Smooth muscle cell (in vitro differentiated cells): Measurements from ENCODE around the gene KRTAP3-2. TPM values are rescaled to one million over a fixed set of nuclear protein-coding genes. Genes with fewer than 3 reads are reported as not detected.

Experiments
- DNase-seq: peaks from one replicate; lab custom pipeline; 2025; ENCODE audit not compliant: unreplicated experiment; lab: John Stamatoyannopoulos, UW
- H2AFZ ChIP-seq: fragments of 200-600 bp; sonication (generic); 2 replicates; pipeline ENCODE4 v1.6.0; 2016; ENCODE audit warnings: antibody characterized with exemption, low read depth, mild to moderate bottlenecking
- H3F3A ChIP-seq: fragments of 200-600 bp; sonication (generic); 2 replicates; pipeline ENCODE4 v1.6.0; 2017; ENCODE audit warnings: antibody characterized with exemption, low read depth
- H3K27ac ChIP-seq: fragments of 200-600 bp; sonication (generic); 2 replicates; pipeline ENCODE4 v1.5.1; 2016; ENCODE audit warnings: low read depth, mild to moderate bottlenecking
- H3K27me3 ChIP-seq: fragments of 200-600 bp; sonication (generic); 2 replicates; pipeline ENCODE4 v1.6.1; 2016; ENCODE audit warnings: low read depth, mild to moderate bottlenecking
- H3K36me3 ChIP-seq: fragments of 200-600 bp; sonication (generic); 2 replicates; pipeline ENCODE4 v1.5.1; 2016; ENCODE audit warnings: low read depth
- H3K4me1 ChIP-seq: fragments of 200-600 bp; sonication (generic); 2 replicates; pipeline ENCODE4 v1.5.1; 2016; ENCODE audit warnings: low read depth
- H3K4me2 ChIP-seq: fragments of 200-600 bp; sonication (generic); 2 replicates; pipeline ENCODE4 v1.6.0; 2016; ENCODE audit warnings: mild to moderate bottlenecking
- H3K4me3 ChIP-seq: fragments of 200-600 bp; sonication (generic); 2 replicates; pipeline ENCODE4 v1.5.1; 2016; ENCODE audit warnings: mild to moderate bottlenecking
- H3K79me2 ChIP-seq: fragments of 200-600 bp; sonication (generic); 2 replicates; pipeline ENCODE4 v1.6.0; 2016; ENCODE audit warnings: low read depth, mild to moderate bottlenecking
- H3K9ac ChIP-seq: fragments of 200-600 bp; sonication (generic); 2 replicates; pipeline ENCODE4 v1.6.0; 2016; ENCODE audit warnings: low read depth
- H3K9me3 ChIP-seq: fragments of 200-600 bp; sonication (generic); replicated peaks from 2 replicates; pipeline ENCODE4 v1.5.1; 2016; ENCODE audit warnings: low read depth
- H4K20me1 ChIP-seq: fragments of 200-600 bp; sonication (generic); 2 replicates; pipeline ENCODE4 v1.6.0; 2016; ENCODE audit warnings: low read depth
- WGBS: methylation state at CpG from one replicate; pipeline ENCODE4 v1.1.7; 2016; ENCODE audit warnings: low lambda C conversion rate; 5-methylcytosine and 5-hydroxymethylcytosine counted together
- polyA plus RNA-seq: library from polyadenylated mRNA; unstranded; fragments of >200 nt; fragmentation: Nextera tagmentation; extraction: Ambion mirVana; gene quantifications from 2 replicates; pipeline ENCODE4 v1.2.1, GENCODE V29; 2016
- small RNA-seq: library from RNA; depleted of rRNA; stranded (forward); fragments of <200 nt; gene quantifications from one replicate; pipeline ENCODE3, GENCODE V24; 2014
- total RNA-seq: library from RNA; depleted of rRNA; stranded (reverse); fragments of >200 nt; gene quantifications from 2 replicates; pipeline ENCODE4 v1.2.3, GENCODE V29; 2014
- TF ChIP-seq, protein P1 (sequence below): fragments of 200-600 bp; sonication (generic); IDR thresholded peaks from 2 replicates; pipeline ENCODE4 v1.5.1; 2017; ENCODE audit warnings: borderline replicate concordance, mild to moderate bottlenecking, antibody characterized with exemption; ENCODE audit not compliant: insufficient read depth, poor library complexity, severe bottlenecking

The KRTAP3-2 gene
- total and polyA plus RNA-seq, 2 experiments from 2014 or later: not detected

DNA sequence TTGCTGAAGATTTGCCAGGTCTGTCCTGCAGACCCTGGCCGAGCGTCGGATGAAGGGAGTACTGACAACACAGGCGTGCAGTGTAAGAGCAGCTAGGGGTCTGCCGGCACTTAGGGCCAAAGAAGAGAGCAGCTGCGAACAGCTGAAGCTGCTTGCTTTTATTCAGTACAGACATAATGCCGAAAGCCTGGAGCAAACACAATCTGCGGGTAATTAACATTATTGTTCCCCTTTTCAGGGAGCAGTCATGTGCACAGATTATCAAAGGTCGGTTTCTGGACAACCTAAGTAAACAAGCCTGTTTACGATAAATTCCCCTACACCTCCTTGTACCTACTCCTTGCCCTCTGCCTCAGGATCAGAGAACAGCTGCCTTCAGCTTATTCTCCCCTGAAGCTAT lies 50.3 kb downstream of the KRTAP3-2 start:
- no peak overlapping the region for H3K4me2 ChIP-seq
- H3F3A ChIP-seq: peaks cover 5% of the 10 kb centered on the region
- H3K9ac ChIP-seq: no peak overlapping the region
- H3K4me3 ChIP-seq: no peak overlapping the region
- WGBS: 63% methylated on average over 10 of the region's 10 CpGs
- no peaks in the 10 kb centered on the region for H3K79me2 ChIP-seq
- H3K4me1 ChIP-seq: peaks cover 7% of the 10 kb centered on the region
- no peak overlapping the region for H2AFZ ChIP-seq
- no peak for DNase-seq
- no peaks in the 10 kb centered on the region for H3K27me3 ChIP-seq
- no peaks in the 10 kb centered on the region for H3K36me3 ChIP-seq
- no peaks in the 10 kb centered on the region for H3K9me3 ChIP-seq
- TF ChIP-seq, protein P1, sequence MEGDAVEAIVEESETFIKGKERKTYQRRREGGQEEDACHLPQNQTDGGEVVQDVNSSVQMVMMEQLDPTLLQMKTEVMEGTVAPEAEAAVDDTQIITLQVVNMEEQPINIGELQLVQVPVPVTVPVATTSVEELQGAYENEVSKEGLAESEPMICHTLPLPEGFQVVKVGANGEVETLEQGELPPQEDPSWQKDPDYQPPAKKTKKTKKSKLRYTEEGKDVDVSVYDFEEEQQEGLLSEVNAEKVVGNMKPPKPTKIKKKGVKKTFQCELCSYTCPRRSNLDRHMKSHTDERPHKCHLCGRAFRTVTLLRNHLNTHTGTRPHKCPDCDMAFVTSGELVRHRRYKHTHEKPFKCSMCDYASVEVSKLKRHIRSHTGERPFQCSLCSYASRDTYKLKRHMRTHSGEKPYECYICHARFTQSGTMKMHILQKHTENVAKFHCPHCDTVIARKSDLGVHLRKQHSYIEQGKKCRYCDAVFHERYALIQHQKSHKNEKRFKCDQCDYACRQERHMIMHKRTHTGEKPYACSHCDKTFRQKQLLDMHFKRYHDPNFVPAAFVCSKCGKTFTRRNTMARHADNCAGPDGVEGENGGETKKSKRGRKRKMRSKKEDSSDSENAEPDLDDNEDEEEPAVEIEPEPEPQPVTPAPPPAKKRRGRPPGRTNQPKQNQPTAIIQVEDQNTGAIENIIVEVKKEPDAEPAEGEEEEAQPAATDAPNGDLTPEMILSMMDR: no peak
- H3K27ac ChIP-seq: no peak overlapping the region
- no peaks in the 10 kb centered on the region for H4K20me1 ChIP-seq

Small RNA genes lying within 50 kb of the gene (small RNA-seq; reads per million reads assigned to genes)
- gene KRTAP3-4P: not detected

Other genes starting within 250 kb of the KRTAP3-2 start
Only the 30 nearest of the 37 such genes appear.
- gene KRT28, start 199.9 kb downstream of the KRTAP3-2 start, total RNA-seq: not detected in 2 replicates
- gene KRT28, start 199.9 kb downstream of the KRTAP3-2 start, polyA plus RNA-seq: not detected in 2 replicates
- 29.0 and 48.0 TPM in 2 replicates for gene KRT10, start 177.3 kb downstream of the KRTAP3-2 start, total RNA-seq
- 186 and 189 TPM in 2 replicates for gene KRT10, start 177.3 kb downstream of the KRTAP3-2 start, polyA plus RNA-seq
- not detected in 2 replicates for gene KRT12, start 132.7 kb downstream of the KRTAP3-2 start, total RNA-seq
- not detected in 2 replicates for gene KRT12, start 132.7 kb downstream of the KRTAP3-2 start, polyA plus RNA-seq
- not detected in 2 replicates for gene KRT20, start 114.7 kb downstream of the KRTAP3-2 start, total RNA-seq
- not detected in 2 replicates for gene KRT20, start 114.7 kb downstream of the KRTAP3-2 start, polyA plus RNA-seq
- gene KRT23, start 62.3 kb downstream of the KRTAP3-2 start, total RNA-seq: 39.7 and 46.3 TPM in 2 replicates
- gene KRT23, start 62.3 kb downstream of the KRTAP3-2 start, polyA plus RNA-seq: 4.5 and 14.4 TPM in 2 replicates
- gene KRT39, start 33.0 kb downstream of the KRTAP3-2 start, total RNA-seq: not detected in 2 replicates
- not detected in 2 replicates for gene KRT39, start 33.0 kb downstream of the KRTAP3-2 start, polyA plus RNA-seq
- gene KRT40, start 15.6 kb downstream of the KRTAP3-2 start, total RNA-seq: not detected in 2 replicates
- gene KRT40, start 15.6 kb downstream of the KRTAP3-2 start, polyA plus RNA-seq: not detected in 2 replicates
- gene KRTAP3-3, start 5.7 kb downstream of the KRTAP3-2 start, total RNA-seq: not detected in 2 replicates
- gene KRTAP3-3, start 5.7 kb downstream of the KRTAP3-2 start, polyA plus RNA-seq: not detected in 2 replicates
- gene KRTAP3-1, start 9.2 kb upstream of the KRTAP3-2 start, total RNA-seq: 0.49 and 1.5 TPM in 2 replicates
- 0.29 and 1.8 TPM in 2 replicates for gene KRTAP3-1, start 9.2 kb upstream of the KRTAP3-2 start, polyA plus RNA-seq
- 3.0 TPM in 1 of 2 replicates, not detected in the other for gene KRTAP1-5, start 27.3 kb upstream of the KRTAP3-2 start, total RNA-seq
- gene KRTAP1-5, start 27.3 kb upstream of the KRTAP3-2 start, polyA plus RNA-seq: 1.1 TPM in 1 of 2 replicates, not detected in the other
- gene KRTAP1-4, start 30.3 kb upstream of the KRTAP3-2 start, total RNA-seq: not detected in 2 replicates
- not detected in 2 replicates for gene KRTAP1-4, start 30.3 kb upstream of the KRTAP3-2 start, polyA plus RNA-seq
- gene KRTAP1-3, start 35.0 kb upstream of the KRTAP3-2 start, total RNA-seq: not detected in 2 replicates
- gene KRTAP1-3, start 35.0 kb upstream of the KRTAP3-2 start, polyA plus RNA-seq: not detected in 2 replicates
- gene KRTAP1-1, start 41.5 kb upstream of the KRTAP3-2 start, total RNA-seq: not detected in 2 replicates
- not detected in 2 replicates for gene KRTAP1-1, start 41.5 kb upstream of the KRTAP3-2 start, polyA plus RNA-seq
- not detected in 2 replicates for gene KRTAP2-1, start 47.4 kb upstream of the KRTAP3-2 start, total RNA-seq
- gene KRTAP2-1, start 47.4 kb upstream of the KRTAP3-2 start, polyA plus RNA-seq: not detected in 2 replicates
- not detected in 2 replicates for gene KRTAP2-2, start 55.3 kb upstream of the KRTAP3-2 start, total RNA-seq
- gene KRTAP2-2, start 55.3 kb upstream of the KRTAP3-2 start, polyA plus RNA-seq: not detected in 2 replicates
- gene KRTAP2-3, start 60.2 kb upstream of the KRTAP3-2 start, total RNA-seq: 3.5 and 17.3 TPM in 2 replicates
- gene KRTAP2-3, start 60.2 kb upstream of the KRTAP3-2 start, polyA plus RNA-seq: 21.0 and 71.9 TPM in 2 replicates
- not detected in 2 replicates for gene KRTAP2-4, start 66.0 kb upstream of the KRTAP3-2 start, total RNA-seq
- 0.38 TPM in 1 of 2 replicates, not detected in the other for gene KRTAP2-4, start 66.0 kb upstream of the KRTAP3-2 start, polyA plus RNA-seq
- gene KRTAP4-7, start 84.2 kb upstream of the KRTAP3-2 start, total RNA-seq: not detected in 2 replicates
- not detected in 2 replicates for gene KRTAP4-7, start 84.2 kb upstream of the KRTAP3-2 start, polyA plus RNA-seq
- gene KRTAP4-8, start 98.2 kb upstream of the KRTAP3-2 start, total RNA-seq: not detected in 2 replicates
- gene KRTAP4-8, start 98.2 kb upstream of the KRTAP3-2 start, polyA plus RNA-seq: 0.56 TPM in 1 of 2 replicates, not detected in the other
- gene KRTAP4-16, start 102.3 kb upstream of the KRTAP3-2 start, total RNA-seq: not detected in 2 replicates
- gene KRTAP4-16, start 102.3 kb upstream of the KRTAP3-2 start, polyA plus RNA-seq: not detected in 2 replicates
- 1.7 TPM in 1 of 2 replicates, not detected in the other for gene KRTAP4-9, start 105.5 kb upstream of the KRTAP3-2 start, total RNA-seq
- not detected in 2 replicates for gene KRTAP4-9, start 105.5 kb upstream of the KRTAP3-2 start, polyA plus RNA-seq
- gene KRTAP4-11, start 118.5 kb upstream of the KRTAP3-2 start, total RNA-seq: not detected in 2 replicates
- not detected in 2 replicates for gene KRTAP4-11, start 118.5 kb upstream of the KRTAP3-2 start, polyA plus RNA-seq
- gene KRTAP4-12, start 124.3 kb upstream of the KRTAP3-2 start, total RNA-seq: not detected in 2 replicates
- not detected in 2 replicates for gene KRTAP4-12, start 124.3 kb upstream of the KRTAP3-2 start, polyA plus RNA-seq
- gene KRTAP4-6, start 140.6 kb upstream of the KRTAP3-2 start, total RNA-seq: not detected in 2 replicates
- gene KRTAP4-6, start 140.6 kb upstream of the KRTAP3-2 start, polyA plus RNA-seq: not detected in 2 replicates
- not detected in 2 replicates for gene KRTAP4-5, start 149.9 kb upstream of the KRTAP3-2 start, total RNA-seq
- not detected in 2 replicates for gene KRTAP4-5, start 149.9 kb upstream of the KRTAP3-2 start, polyA plus RNA-seq
- gene KRTAP4-4, start 160.8 kb upstream of the KRTAP3-2 start, total RNA-seq: not detected in 2 replicates
- gene KRTAP4-4, start 160.8 kb upstream of the KRTAP3-2 start, polyA plus RNA-seq: not detected in 2 replicates
- not detected in 2 replicates for gene KRTAP4-3, start 168.3 kb upstream of the KRTAP3-2 start, total RNA-seq
- not detected in 2 replicates for gene KRTAP4-3, start 168.3 kb upstream of the KRTAP3-2 start, polyA plus RNA-seq
- gene KRTAP4-2, start 178.3 kb upstream of the KRTAP3-2 start, total RNA-seq: not detected in 2 replicates
- not detected in 2 replicates for gene KRTAP4-2, start 178.3 kb upstream of the KRTAP3-2 start, polyA plus RNA-seq
- not detected in 2 replicates for gene KRTAP4-1, start 185.0 kb upstream of the KRTAP3-2 start, total RNA-seq
- not detected in 2 replicates for gene KRTAP4-1, start 185.0 kb upstream of the KRTAP3-2 start, polyA plus RNA-seq
- gene KRTAP9-1, start 190.0 kb upstream of the KRTAP3-2 start, total RNA-seq: not detected in 2 replicates
- not detected in 2 replicates for gene KRTAP9-1, start 190.0 kb upstream of the KRTAP3-2 start, polyA plus RNA-seq